HG03060 (cell line): ENCODE results near the gene APP.

Experiments used
- ATAC-seq: cut with Tn5 transposase; IDR thresholded peaks from one replicate; pipeline ENCODE4 v1.9.1; 2021; ENCODE audit warnings: low read depth, moderate number of reproducible peaks; ENCODE audit not compliant: unreplicated experiment

The APP gene

DNA sequence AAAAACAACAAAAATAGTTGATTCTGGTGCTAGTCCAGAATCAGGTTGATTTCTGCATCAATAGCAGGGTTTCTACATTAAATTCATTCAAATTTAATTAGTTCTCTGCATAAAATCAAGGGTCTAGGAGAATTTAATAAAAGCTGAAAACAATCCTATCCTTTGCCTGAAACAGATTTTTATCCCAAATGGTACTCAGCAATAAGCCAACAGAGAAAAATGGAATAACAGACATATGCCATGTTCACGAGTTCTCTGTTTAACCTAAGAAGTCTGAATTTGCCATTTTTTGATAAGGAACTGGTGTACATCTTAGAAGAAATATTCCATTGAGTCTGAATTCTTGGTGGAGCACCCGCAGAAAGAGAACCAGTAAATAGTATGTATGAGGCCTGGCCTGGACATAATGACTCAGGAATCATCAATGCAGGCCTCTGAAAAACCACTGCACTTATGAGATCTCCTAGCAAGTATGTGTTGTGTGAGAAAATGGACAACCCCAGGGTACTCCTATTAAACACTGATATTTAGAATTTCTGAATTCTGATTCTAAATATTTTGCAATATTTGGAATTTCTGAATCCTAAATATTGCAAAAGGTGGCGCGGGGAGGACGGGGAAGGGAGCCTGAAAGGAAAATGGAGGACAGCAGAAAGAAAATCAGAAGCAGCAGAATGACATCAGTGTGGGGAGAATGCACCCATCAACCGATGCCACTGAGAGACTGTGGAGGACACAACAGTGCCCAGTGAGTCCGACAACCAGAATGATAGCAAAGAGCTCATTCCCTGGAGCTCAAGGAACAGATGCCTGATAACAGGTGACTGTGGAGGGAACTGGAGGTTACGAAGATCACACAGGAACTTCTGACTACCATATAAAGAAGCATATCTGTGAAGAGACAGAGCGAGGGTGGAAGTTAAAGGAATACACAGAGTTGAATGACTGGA, 97.6 kb downstream of the APP start:
- no peak for ATAC-seq

DNA sequence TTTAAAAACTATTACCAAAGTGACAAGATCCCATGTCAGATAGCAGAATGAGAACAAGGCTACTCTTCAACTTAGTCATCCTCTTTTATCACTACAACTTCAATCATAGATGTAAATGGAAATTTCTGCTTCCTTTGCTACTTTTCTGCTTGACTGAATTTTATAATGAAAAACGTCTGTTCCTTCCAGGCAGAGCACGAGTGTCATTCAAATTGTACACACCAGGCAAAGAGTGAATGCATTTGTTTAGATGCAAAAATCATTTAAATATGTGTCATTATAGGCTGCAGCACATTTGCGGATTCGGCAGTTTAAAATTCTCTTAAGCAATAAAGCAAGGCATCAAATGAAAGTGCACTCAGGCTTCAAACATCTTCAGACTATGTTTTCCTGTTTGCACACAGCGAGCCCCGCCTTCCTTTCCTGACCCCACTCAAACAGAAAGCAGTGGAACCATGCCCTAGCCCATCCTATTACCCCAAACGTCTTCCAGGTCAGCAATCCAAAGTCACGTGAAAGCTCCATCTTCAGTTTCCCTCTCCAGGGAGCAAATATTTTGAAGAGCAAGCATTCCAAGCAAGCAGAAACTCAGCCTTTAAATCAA, 99.6 kb downstream of the APP start:
- ATAC-seq: no peak

DNA sequence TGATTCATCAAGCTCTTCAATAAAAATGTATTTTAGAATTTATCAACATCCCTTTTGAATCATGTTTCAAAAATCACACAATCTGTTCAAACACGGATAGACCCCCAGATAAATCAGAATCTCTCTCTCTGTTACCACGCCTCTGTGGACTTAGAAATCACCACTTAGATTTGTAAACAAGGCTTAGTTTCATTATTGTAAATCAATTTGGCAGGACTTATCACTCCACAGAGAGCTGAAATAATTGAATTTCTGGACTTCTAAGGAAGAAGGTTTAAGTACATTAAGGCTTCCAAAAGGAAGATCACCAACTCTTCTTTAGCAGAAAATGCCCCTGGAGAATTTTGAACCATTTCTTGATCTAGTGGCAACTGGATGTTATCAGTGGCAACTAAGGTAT, 100.4 kb downstream of the APP start:
- no peak for ATAC-seq

DNA sequence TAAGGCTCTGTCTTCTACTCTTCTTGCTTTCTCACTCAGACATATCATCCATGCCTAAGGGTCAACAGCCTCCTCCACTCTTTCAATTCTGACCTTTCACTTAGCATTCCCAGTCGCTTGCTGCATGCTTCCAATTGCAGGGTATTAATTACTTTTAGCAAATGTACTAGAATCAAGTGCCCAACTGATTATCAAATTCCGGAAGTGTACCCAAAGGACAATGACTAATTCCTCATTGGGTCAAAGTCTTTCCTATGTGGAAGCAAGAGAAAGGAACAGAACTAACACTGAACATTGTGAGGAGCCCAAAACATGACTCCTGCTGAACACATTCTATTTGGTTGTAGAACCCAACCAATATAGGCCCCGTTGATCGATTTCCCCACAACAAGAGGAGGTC, 101.8 kb downstream of the APP start:
- ATAC-seq: no peak

DNA sequence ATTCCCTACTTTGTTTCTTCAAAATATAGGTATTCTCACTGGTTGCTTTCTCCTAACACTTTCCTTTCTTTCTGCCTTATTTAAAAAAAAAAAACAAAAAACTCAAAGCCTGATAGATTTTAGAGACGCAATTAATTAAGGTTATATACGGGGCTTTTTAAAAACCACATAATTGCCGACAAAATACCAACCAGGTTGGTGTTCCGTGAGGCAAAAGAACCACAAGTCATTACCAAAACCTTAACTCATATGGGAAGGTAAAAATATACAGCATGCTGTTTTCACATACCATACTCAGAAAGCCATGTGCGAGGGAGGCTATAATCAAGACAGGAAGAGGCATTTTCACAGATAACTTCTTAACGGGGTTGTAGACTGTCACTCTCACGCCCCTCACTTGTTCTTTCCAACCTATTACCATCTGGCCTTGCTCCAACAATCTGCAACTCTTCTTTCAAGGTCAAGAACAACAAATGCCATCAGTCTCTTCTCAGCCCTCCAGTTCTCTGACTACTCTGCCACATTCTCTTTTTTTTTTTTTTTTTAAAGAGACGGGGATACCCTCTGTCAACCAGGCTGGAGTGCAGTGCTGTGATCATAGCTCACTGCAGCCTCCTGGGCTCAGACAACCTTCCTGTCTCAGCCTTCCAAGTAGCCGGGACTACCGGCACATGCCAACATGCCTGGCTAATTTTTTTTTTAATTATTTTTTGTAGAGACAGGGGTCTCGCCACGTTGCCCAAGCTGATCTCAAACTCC, 102.6 kb downstream of the APP start:
- no peak for ATAC-seq

DNA sequence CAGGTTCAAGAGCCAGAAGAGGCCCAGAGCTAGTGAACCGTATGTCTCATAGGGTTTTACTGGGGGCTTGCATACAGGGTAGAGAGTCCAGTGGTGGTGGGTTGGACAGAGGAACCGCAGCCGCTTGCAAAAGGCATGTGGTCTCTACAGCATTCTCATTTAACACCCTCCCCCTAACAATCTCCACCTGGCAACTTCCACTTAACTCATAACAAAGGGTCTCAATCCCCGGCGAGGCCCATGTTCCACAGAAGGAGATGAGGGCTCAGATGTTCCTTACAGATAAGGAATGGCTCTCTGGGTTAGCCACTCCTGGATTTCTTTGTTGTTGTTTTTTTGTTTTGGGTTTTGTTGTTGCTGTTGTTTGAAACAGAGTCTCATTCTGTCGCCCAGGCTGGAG, 106.1 kb downstream of the APP start:
- ATAC-seq: no peak

DNA sequence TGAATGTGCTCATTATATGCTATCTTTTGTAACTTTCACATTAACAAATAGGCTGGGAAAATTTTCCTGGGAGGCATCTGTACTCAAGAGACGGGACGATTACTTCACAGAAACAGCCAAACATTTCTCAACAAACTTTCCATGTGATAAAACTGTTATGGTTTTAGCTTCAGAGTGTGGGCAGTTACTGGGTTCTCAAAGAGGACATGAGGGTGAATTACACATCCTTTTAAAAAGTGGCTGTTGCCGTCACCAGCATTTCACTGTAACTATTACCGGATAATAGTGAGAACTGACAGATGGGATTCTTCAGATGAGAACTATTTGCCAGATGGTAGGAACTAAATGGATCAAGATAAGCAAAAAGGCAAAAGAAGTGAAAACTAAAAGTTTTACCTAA, 109.1 kb downstream of the APP start:
- ATAC-seq: no peak

DNA sequence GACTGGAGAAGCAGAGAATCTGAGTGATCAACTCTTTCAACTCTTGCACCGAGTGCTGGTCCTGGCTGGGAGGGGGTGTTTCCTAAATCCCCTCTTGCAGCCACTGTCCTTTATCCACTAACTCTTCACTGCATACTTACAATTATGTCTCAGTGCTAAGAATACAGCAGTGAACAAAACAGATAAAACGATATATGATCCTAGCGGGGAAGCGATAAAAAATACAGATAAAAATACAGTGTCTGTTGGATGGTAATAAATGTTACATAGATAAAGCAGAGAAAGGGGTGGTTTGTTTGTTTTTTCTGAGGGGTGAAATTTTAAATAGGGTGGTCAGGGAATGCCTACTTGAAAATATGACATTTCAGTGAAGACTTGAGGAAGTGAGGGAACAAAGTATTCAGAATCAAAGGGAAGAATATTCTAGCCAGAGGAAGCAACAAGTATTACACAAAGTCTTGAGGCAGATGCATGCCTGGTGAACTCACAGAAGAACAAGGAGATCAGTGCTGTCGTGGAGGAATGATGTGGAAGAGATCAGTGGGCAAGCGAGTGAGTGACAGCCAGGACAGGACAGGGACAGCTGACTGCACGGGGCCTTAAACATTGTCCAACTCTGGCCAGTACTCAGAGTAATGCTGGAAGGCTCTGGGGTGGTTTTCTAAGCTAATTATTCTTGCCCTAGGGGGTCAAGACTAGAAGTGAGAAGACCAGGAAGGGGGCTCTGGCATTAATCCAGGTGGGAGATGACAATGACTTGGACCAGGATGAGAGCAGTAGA, 110.0 kb downstream of the APP start:
- no peak for ATAC-seq

DNA sequence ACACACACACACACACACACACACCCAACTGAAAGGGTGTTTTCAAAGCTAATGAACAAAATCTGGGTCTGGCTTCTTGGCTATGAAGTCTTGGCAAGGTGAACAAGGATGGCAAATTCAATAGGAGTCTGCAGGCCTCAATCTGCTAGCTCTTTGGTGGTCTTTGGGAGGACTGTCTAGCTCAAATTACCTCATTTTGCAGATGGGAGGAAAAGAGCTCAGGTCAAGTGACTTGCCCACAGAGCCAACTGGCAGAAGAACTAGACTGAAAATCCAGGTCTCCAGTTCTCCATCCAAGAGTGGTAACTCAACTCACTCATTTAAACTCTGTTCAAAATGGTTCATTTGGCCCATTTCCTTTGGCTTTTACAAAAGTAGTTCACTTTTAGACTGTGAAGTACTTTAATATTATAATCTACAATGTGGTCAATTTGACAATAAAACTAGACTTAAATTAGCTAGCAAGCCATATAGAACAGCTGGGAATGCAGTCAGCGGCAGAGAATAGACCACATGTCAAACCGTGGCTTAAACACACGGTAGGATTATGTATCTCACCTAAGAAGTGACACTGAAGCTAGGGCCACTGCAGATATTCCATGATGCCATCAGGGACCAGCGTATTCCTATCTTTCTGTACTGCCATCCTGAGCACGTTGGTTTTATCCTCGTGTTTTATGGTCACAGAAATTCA, 112.9 kb downstream of the APP start:
- ATAC-seq: no peak

DNA sequence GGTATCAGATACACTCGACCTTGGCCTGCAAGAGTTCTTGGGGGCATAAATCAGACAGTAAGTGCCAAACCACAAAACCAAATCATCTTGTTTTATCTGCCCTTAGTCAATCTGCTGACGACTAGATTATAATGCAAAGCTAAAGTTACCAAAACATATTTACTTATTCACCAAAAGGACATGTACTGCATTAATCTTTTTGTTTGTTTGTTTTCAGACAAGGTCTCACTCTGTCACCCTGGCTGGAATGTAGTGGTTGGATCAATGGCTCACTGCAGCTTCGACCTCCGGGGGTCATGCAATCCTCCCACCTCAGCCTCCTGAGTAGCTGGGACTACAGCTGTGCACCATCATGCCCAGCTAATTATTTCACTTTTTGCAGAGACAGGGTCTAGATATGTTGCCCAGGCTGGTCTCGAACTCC, 114.7 kb downstream of the APP start:
- no peak for ATAC-seq

DNA sequence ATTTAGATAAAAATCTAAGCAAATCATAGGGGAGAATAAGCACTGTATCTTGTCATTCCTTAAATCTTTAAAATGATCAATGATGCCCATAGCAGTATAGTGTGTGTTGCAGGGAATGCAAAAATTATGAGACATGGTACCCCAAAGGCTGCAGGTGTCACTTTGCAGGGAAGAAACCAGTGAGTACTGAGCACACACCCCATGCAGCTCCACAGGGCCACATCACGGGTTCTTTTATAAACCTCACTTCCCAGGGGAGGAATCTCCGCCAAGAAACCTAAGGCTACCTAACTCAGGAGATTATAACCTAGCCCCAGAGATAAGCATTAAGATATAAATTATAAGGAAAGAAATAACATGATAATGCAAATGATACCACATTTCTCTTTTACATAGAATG, 115.6 kb downstream of the APP start:
- ATAC-seq: no peak

DNA sequence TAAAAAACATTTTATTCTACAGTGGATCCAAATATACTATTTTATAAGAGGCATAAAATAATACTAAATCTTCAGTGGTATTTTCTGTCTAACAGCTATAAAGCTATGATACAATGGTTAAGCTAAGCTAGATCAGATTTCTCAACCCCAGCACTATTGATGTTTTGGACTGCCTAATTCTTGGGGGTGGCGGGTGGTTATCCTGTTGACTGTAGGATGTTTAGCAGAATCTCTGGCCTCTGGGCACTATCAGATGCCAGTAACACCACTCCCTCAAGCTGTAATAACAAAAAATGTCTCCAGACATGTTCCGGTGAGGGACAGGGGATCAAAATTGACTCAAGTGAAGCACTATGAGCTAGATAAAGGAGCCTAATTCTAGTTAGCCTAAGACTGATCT, 118.5 kb downstream of the APP start:
- no peak for ATAC-seq

DNA sequence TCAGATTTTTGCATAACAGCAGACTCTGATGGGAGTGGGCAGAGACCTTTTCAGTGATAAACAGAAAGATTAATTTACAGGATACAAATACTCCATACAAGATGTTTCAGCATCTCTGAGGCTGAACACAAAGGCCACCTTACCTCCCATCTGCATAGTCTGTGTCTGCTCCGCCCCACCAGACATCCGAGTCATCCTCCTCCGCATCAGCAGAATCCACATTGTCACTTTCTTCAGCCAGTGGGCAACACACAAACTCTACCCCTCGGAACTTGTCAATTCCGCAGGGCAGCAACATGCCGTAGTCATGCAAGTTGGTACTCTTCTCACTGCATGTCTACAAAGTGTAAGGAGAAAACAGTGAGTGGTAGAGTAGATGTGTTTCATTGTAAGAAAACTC, 119.7 kb downstream of the APP start:
- no peak for ATAC-seq

DNA sequence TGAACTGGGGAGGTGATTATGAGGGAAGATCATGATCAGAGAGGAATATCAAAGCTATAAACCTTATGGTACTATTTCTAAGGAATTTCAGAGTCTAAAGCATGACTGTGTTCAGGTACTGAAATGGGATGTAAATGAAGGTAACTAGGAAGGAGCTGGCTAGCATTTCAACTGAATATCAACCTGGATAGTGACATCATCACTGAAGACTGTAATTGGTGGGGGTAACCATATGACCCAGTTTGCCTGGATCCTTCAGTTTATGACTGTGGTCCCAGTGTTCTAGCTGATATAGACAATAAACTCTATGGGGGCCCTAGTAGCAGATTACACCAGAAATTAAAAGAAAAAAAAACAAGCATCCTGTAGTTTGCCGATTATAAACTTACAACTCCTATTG, 120.8 kb downstream of the APP start:
- no peak for ATAC-seq

DNA sequence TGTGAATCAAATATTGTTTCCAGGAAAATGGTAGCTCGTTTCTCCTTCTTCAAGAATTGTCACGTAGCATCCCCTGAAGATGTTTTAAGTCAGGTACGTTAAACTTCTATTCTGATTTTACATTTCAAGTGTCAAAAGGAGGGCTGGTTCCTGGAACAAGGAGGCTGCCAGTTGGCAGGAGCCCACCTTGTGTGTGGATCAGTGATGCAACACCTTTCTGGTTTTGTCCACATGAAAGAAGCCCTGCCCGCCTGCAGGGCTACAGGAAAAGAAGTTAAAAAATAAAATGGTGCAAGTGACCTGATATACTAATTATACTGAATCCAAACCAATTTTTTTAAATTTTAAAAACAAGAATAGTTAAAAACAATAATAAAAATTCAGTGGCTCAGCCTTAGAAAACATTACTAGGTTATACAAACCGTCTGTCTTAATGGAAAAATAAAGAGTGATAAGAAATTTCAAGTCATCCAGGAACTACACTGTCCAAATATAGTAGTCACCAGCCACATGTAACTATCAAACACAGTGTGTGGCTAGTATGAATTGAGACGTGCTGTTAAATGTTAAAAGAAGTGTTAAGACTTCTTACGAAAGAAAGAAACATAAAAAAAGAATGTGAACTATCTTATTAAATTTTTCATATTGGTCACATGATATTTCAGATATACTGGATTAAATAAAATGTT, 123.1 kb downstream of the APP start:
- no peak for ATAC-seq

DNA sequence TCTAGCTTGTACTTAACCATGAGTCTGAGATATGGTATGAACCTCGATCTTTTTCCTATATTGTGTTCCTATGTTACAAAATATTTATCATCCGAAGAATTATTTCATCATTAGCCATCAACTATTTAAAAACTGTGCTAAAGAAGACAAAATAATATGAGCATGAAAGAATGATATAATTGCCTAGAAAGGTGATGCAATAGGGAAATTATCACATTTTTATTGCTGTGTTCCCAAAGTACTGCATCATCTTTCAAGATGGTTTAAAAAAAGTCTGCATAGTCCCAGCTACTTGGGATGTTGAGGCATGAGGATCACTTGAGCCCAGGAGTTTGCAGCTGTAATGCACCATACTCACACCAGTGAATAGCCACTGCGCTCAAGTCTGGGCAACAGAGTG, 126.7 kb downstream of the APP start:
- ATAC-seq: no peak

DNA sequence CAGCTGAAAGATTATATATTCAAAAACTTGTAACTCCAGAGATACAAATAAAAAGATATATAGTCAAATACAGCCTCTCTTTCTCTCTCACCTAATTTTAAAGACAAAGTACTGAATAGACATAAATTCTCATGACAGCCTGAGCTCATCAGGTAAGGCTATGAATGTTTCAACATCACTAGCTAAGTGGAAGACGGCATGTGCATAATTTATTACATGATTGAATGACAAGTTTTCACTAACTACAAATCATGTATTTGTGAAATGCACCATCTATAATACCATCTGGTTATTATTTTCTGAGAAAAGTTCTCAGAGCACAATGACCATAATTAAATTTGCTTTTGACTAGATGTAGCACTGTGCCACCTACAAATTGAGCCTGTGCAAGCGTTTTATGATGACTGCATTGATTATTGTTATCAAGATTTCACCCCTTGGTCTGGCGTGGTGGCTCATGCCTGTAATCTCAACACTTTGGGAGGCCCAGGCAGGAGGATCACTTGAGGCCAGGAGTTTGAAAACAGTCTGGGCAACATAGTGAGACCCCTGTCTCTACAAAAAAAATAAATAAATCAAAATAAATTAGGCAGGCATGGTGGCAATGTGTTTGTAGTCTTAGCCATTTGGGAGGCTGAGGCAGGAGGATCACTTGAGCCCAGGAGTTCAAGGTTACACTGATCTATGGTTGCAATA, 128.2 kb downstream of the APP start:
- no peak for ATAC-seq

DNA sequence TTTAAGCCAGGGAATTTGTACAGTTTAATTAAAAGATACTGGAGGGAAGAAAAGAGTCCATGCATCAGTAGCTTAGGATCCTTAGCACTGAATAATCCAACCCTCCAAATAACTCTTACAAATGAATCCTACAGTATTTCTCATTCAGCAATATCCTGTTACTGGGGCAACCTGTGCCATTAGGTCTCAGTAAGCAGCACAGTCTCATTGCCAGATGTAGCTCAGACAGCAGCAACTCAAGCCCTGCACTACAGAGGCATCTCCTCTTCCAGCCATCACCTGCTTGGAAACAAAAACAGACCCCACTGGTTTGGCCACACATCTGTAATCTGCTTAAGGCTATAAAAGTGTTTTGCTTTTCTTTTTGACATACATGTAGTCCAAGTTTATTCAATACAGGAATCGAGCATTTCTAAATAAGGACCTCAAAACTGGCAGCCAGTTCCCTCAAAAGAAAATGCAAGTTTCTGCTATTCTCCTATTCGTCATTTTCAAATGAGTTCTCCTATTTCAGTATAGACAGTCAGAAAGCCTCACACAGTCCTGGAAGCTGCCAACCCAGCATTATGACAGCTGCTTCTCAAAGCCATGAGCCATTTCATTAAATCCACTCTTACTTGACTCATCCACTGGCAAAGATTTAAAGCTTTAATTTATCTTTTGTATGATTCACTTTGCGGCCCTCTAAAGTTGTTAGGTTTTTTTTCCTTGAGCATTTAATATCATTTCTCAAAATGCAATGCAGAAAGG, 129.0 kb downstream of the APP start:
- no peak for ATAC-seq
